Type B pancreatic cell (in vitro differentiated cells): ENCODE data around the gene ICOS. TPM values are rescaled to one million over a fixed set of nuclear protein-coding genes. Genes with fewer than 3 reads are reported as not detected.

Experiments
- DNase-seq: peaks from one replicate; pipeline ENCODE4 v3.0.0; 2021; ENCODE audit warnings: mixed read lengths; ENCODE audit not compliant: unreplicated experiment; ENCODE audit errors: extremely low spot score
- H3K27ac Mint-ChIP-seq: 2 replicates; pipeline ENCODE4 v1.8.0; 2021; ENCODE audit warnings: mild to moderate bottlenecking, mixed read lengths
- H3K27me3 Mint-ChIP-seq: 2 replicates; pipeline ENCODE4 v1.8.0; 2021; ENCODE audit warnings: mixed read lengths
- H3K36me3 Mint-ChIP-seq: 2 replicates; pipeline ENCODE4 v1.8.0; 2021; ENCODE audit warnings: mixed read lengths
- H3K4me1 Mint-ChIP-seq: one replicate; pipeline ENCODE4 v1.8.0; 2021; ENCODE audit warnings: mixed read lengths; ENCODE audit not compliant: unreplicated experiment
- H3K4me3 Mint-ChIP-seq: 2 replicates; pipeline ENCODE4 v1.8.0; 2021; ENCODE audit warnings: mild to moderate bottlenecking, mixed read lengths
- H3K9me3 Mint-ChIP-seq: 2 replicates; pipeline ENCODE4 v1.8.0; 2021; ENCODE audit warnings: mixed read lengths
- CTCF ChIP-seq: fragments of 200-600 bp; sonication (generic); conservative IDR thresholded peaks from 2 replicates; pipeline ENCODE4 v1.5.0; 2021; ENCODE audit warnings: antibody characterized with exemption, mild to moderate bottlenecking
- total RNA-seq: library from RNA; stranded (reverse); gene quantifications from 2 replicates; pipeline ENCODE4 v1.2.1, GENCODE V29; 2021; ENCODE audit warnings: low replicate concordance

ICOS gene
- total RNA-seq, 1 donor from 2014 or later = not detected

- Mint-ChIP-seq H3K36me3 (no peaks in the 10 kb centered on the region), H3K4me3 (no peak overlapping the region), H3K9me3 (no peaks in the 10 kb centered on the region), H3K4me1 (no peaks in the 10 kb centered on the region), H3K27ac (no peak overlapping the region), H3K27me3 (no peaks in the 10 kb centered on the region)
- DNase-seq = no peak
- TF ChIP-seq CTCF = no peak
Measured at GRCh38 chr2:203997980-203998809, 61.6 kb downstream of the ICOS start.

- Mint-ChIP-seq H3K9me3 (no peaks in the 10 kb centered on the region), H3K4me1 (no peaks in the 10 kb centered on the region), H3K27me3 (no peaks in the 10 kb centered on the region), H3K4me3 (no peak overlapping the region), H3K27ac (no peak overlapping the region), H3K36me3 (no peaks in the 10 kb centered on the region)
- no peak for DNase-seq
- TF ChIP-seq CTCF = no peak
Measured at GRCh38 chr2:203999835-204000234, 63.3 kb downstream of the ICOS start.

- H3K4me1 Mint-ChIP-seq = no peaks in the 10 kb centered on the region
- H3K36me3 Mint-ChIP-seq = no peaks in the 10 kb centered on the region
- no peak overlapping the region for H3K27ac Mint-ChIP-seq
- no peak for TF ChIP-seq CTCF
- no peaks in the 10 kb centered on the region for H3K9me3 Mint-ChIP-seq
- no peak overlapping the region for H3K4me3 Mint-ChIP-seq
- no peak for DNase-seq
- no peaks in the 10 kb centered on the region for H3K27me3 Mint-ChIP-seq
Measured at GRCh38 chr2:204000446-204000845, 63.9 kb downstream of the ICOS start.

- no peak overlapping the region for H3K4me3 Mint-ChIP-seq
- no peak overlapping the region for H3K27ac Mint-ChIP-seq
- no peaks in the 10 kb centered on the region for H3K9me3 Mint-ChIP-seq
- DNase-seq = no peak
- no peak for TF ChIP-seq CTCF
- H3K4me1 Mint-ChIP-seq = no peaks in the 10 kb centered on the region
- H3K36me3 Mint-ChIP-seq = no peaks in the 10 kb centered on the region
- no peaks in the 10 kb centered on the region for H3K27me3 Mint-ChIP-seq
Measured at GRCh38 chr2:204003276-204003990, 66.9 kb downstream of the ICOS start.

GRCh38 chr2:204004912-204005311 lies 68.3 kb downstream of the ICOS start:
- H3K27ac Mint-ChIP-seq = no peak overlapping the region
- H3K27me3 Mint-ChIP-seq = no peaks in the 10 kb centered on the region
- H3K9me3 Mint-ChIP-seq = no peaks in the 10 kb centered on the region
- H3K36me3 Mint-ChIP-seq = no peaks in the 10 kb centered on the region
- no peak for TF ChIP-seq CTCF
- DNase-seq = no peak
- H3K4me1 Mint-ChIP-seq = no peaks in the 10 kb centered on the region
- no peak overlapping the region for H3K4me3 Mint-ChIP-seq
